Left lobe of liver (tissue), 2 donors: ENCODE results near the gene CHAC1. TPM values are rescaled to one million over a fixed set of nuclear protein-coding genes. Genes with fewer than 3 reads are reported as not detected.

Source experiments
- ATAC-seq: fragments of 200-7000 bp; cut with Tn5 transposase; one replicate; pipeline ENCODE4 v1.9.1; 2020; ENCODE audit warnings: mild to moderate bottlenecking, moderate library complexity
- DNase-seq: peaks from one replicate; pipeline ENCODE4 v3.0.0-alpha.2; 2020; ENCODE audit warnings: low spot score
- total RNA-seq: library from RNA; stranded (reverse); gene quantifications from one replicate; pipeline ENCODE4 v1.2.1, GENCODE V29; 2021
- donor health status: DM: no; HTN: no; CAD: no; lungs with moderate emphysema.
- donor health status: DM: no; HTN: yes; CAD: no.

The CHAC1 gene
- total RNA-seq, 1 donor from 2014 or later: 1.1 TPM

- ATAC-seq (no peak), DNase-seq (no peak)
Measured at GRCh38 chr15:40982855-40983254, 29.6 kb downstream of the CHAC1 start.

- ATAC-seq (no peak), DNase-seq (no peak)
Measured at GRCh38 chr15:40984406-40984805, 31.1 kb downstream of the CHAC1 start.

- ATAC-seq: no peak
Measured at GRCh38 chr15:40984964-40985363, 31.7 kb downstream of the CHAC1 start.

GRCh38 chr15:40985541-40986330 lies 32.5 kb downstream of the CHAC1 start:
- no peak for ATAC-seq
- no peak for DNase-seq

More at GRCh38 chr15:40984964-40985363, 31.7 kb downstream of the CHAC1 start:
- DNase-seq: no peak

- no peak for ATAC-seq
Measured at GRCh38 chr15:40986820-40987219, 33.5 kb downstream of the CHAC1 start.

GRCh38 chr15:40988156-40988555 lies 34.9 kb downstream of the CHAC1 start:
- no peak for ATAC-seq
- DNase-seq: no peak

More at GRCh38 chr15:40986820-40987219, 33.5 kb downstream of the CHAC1 start:
- no peak for DNase-seq

- no peak for ATAC-seq
- no peak for DNase-seq
Measured at GRCh38 chr15:40990080-40990479, 36.8 kb downstream of the CHAC1 start.

GRCh38 chr15:40990789-40991188 lies 37.5 kb downstream of the CHAC1 start:
- DNase-seq: no peak
- ATAC-seq: no peak

- no peak for ATAC-seq
- no peak for DNase-seq
Measured at GRCh38 chr15:40991355-40991754, 38.1 kb downstream of the CHAC1 start.

GRCh38 chr15:40992241-40992741 lies 39.0 kb downstream of the CHAC1 start:
- ATAC-seq (no peak), DNase-seq (no peak)

- DNase-seq (no peak), ATAC-seq (no peak)
Measured at GRCh38 chr15:40992825-40993224, 39.6 kb downstream of the CHAC1 start.

GRCh38 chr15:40995656-40996055 lies 42.4 kb downstream of the CHAC1 start:
- DNase-seq (no peak), ATAC-seq (no peak)

GRCh38 chr15:40999190-40999589 lies 45.9 kb downstream of the CHAC1 start:
- ATAC-seq (no peak), DNase-seq (no peak)

- ATAC-seq (peak; percentile 92), DNase-seq (peak; percentile 69)
Measured at GRCh38 chr15:41001524-41002214, 48.4 kb downstream of the CHAC1 start.

- ATAC-seq (no peak), DNase-seq (no peak)
Measured at GRCh38 chr15:41004490-41004889, 51.2 kb downstream of the CHAC1 start.

Other genes with a start within 250 kb of the CHAC1 start
- 47.3 TPM for gene RMDN3, start 198.2 kb upstream of the CHAC1 start, total RNA-seq
- 106 TPM for gene GCHFR, start 189.4 kb upstream of the CHAC1 start, total RNA-seq
- 1.0 TPM for gene C15orf62, start 183.5 kb upstream of the CHAC1 start, total RNA-seq
- 19.9 TPM for gene ZFYVE19, start 146.4 kb upstream of the CHAC1 start, total RNA-seq
- gene DNAJC17, start 146.0 kb upstream of the CHAC1 start, total RNA-seq: 31.3 TPM
- not detected for gene PPP1R14D, start 124.8 kb upstream of the CHAC1 start, total RNA-seq
- gene SPINT1, start 109.4 kb upstream of the CHAC1 start, total RNA-seq: 1.6 TPM
- not detected for gene RHOV, start 79.2 kb upstream of the CHAC1 start, total RNA-seq
- 10.3 TPM for gene VPS18, start 59.0 kb upstream of the CHAC1 start, total RNA-seq
- 3.7 TPM for gene DLL4, start 24.1 kb upstream of the CHAC1 start, total RNA-seq
- 10.4 TPM for gene INO80, start 162.8 kb downstream of the CHAC1 start, total RNA-seq